ENCODE measurements around the gene EGLN3.
A peak's percentile ranks its signal among the peaks of the same experiment; 100 is the strongest.
"Not testable (repeated sequence)": the region's sequence is repeated elsewhere in the genome, so short reads cannot be mapped to it uniquely, and the experiment has no call there.

The EGLN3 gene

GRCh38 chr14:33950320-33951182 is at the start of gene EGLN3:
TSS of gene EGLN3 (minus strand) at chr14:33951074. CDS start at chr14:33950752, 322 bp downstream.
- peak; percentile 73 for DNase-seq

GRCh38 chr14:34000396-34000795 is 49.5 kb upstream of the EGLN3 start:
- DNase-seq, result no peak

DNA sequence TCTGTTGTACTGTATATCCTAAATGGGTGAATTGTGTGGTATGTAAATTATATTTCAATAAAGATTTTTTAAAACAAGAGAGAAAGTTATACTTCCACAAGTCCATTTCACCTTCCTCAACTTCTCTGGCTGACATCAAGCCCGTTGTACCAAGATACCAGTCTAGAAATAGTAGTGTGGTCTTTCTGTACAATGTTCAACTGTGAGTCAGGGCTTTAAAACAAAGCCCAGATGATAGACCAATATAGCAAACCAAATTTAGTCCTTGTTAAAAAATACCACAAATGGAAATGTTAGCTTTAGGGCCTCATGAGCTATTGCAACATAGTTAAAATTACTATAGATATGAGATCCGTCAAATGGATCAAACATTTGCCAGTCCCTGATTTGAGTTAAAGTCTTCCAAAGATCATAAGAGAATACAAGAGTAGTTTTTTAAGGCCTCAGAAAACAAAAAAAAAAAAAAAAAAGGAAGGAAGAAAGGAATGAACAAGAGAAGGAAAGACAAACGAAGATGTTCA is 49.0 kb upstream of the EGLN3 start:
- DNase-seq, result no peak

DNA sequence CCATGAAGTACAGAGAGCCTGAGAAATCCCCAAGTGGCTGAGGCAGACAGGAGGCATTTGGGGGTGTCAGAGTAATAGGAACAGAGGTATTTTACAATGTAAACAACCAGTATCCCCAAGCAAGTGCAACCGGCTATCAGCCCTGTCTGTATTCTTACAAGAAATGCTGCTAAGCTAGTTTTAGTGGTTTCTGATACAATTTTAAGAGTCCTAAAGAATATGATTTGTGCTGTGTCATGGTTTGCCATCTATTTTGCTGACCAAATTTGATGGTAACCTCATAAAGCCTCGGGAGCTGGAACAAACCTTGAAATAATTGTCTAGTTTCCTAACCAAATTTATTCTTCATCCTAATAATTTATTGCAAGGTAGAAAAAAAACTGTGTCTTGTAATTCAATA is 46.7 kb upstream of the EGLN3 start:
- DNase-seq, result no peak

- DNase-seq, result no peak
Observed at GRCh38 chr14:33996462-33996861, 45.6 kb upstream of the EGLN3 start.

GRCh38 chr14:33993246-33993645 is 42.4 kb upstream of the EGLN3 start:
- no peak for DNase-seq

DNA sequence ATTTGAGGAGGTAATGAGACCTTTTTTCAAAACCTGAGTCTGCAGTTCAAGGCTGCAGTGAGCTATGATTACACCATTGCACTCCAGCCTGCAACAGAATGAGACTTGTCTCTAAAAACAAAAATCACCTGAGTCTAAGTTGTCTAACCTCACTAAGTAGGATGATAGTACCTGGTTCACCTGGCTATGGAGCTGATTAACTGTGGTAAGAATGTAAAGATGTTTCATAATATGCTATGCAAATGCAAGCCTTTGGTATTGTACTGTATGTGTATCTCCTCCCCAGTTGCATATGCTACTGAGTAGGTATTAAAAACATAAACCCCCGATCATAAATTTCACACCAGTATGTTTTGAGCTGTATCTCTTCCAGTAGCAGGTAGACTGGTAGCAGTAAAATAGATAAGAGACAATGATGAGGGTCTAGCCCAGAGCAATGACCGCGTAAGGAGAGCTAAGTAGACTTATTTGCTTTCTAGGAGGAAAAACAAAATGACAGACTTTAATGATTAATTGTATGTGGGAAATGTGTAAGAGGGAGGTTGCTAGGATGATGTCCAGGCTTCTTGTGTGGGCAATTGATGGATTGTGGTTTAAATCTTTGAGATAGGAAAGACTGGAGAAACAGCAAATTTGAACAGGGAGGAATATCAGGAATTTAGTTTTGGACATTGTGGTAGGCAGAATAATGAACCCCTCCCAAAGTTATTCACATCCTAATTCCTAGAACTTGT is 41.6 kb upstream of the EGLN3 start:
- DNase-seq, result no peak

DNA sequence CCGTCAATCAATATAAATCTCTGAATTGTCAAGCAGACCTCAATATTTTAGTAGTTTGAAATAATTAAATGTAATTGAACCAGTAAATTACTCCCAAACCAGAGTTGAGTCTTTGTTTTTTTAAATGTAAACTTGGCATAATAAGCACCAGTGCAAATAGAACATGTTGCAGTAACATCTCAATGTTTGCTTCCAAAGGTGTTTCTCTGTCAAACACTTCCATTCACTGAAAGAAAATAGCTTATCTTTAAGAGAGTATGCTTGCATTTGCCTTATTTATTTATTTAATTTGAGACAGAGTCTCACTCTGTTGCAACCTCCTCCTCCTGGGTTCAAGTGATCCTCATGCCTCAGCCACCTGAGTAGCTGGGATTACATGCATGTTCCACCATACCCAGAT is 39.9 kb upstream of the EGLN3 start:
- no peak for DNase-seq

DNA sequence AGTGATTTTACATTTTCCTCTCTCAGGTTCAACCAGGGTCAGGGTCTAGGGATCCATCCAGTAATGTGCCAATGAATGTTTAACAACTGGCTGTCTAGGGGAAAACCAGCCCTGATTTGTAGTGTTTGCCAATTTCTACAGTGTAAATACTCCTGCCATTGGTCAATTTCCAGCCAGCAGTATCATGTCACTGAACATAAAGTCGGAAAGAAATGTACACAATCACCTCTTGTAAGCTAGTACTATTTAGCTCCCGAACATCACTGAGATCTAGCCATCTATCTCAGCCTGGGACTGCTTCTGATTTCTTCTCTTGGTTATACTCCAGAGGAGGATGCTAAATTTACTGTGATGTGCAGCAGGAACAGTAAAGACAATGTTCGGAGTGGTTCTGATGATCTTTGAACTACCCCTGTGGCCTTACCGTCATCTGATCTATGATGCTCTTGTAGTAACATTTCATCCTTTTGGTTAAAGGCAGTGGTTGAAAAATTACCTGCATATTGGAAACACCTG is 36.7 kb upstream of the EGLN3 start:
- no peak for DNase-seq

- no peak for DNase-seq
Observed at GRCh38 chr14:33986804-33987203, 35.9 kb upstream of the EGLN3 start.

DNA sequence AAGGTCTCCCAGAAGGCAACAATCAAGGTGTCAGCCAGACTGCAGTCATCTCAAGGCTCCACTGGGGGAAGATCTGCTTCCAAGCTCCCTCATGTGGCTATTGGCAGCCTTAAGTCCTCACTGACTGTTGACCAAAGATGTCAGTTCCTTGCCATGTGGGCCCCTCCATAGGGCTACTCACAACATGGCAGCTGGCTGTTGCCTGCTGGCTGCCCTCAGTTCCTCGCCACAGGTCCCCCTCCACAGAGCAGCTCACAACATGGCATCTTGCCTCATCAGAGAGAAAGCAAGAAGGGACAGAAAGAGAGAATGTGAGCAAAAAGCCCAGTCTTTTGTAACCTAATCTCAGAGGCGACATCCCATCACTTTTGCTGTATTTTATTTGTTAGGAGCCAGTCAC is 34.4 kb upstream of the EGLN3 start:
- no peak for DNase-seq

DNA sequence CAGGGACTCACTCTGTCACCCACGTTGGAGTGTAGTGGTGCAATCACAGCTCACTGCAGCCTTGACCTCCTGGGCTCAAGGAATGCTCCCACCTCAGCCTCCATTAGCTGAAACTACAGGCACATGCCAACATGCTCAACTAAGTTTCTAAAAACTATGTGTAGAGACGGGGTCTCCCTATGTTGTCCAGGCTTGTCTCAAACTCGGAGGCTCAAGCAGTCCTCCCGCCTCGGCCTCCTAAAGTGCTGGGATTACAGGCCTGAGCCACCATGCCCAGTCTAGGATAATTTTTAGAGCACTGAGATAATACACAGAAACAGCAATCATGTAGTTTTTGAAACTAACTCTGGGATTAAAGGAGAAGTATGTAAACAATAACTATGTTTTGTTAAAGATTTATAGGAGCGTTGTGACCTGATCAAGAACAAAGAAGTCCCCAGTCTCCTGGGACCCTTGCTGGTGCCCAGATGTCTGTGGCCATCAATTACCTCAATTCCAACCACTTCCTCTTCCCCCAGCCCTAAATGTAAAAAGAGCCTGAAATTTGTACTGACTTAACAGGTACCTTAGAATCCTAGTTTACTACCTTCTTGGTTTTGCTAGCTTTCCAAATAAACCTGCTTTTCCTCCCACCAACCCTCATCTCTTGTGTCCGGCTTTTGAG is 28.9 kb upstream of the EGLN3 start:
- no peak for DNase-seq

DNA sequence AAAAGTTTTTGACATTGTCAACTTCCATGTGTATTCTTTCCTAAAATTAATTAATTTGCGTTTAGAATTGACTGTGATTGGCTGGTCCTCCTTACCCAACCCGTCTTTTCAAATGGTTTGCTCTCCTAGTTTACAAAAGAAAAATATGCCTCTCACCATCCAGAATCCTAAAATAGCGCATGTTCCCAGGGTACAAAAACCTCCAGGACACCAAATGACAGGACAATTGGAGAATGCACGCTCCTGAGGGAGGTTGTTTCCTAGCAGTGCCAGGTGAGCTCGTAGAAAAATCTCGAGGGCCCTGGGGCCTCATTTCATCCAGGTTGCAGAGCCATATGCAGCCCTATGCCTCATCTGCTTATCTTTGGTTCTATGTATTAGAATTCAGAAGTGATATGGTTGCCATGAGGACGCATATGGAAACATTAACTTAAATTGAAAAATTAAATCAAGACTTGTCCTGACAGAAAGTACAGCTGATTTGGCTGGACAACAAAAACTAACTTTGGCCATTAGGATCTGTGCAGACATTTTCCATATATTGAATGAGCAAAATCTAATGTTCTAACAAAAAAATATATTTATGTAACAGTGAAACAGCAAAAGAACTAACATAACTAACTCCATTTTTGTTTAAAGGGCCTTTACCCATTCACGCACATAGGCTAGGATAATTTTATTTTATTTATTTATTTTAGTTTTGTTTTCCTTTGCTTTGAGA is 28.2 kb upstream of the EGLN3 start:
- no peak for DNase-seq

DNA sequence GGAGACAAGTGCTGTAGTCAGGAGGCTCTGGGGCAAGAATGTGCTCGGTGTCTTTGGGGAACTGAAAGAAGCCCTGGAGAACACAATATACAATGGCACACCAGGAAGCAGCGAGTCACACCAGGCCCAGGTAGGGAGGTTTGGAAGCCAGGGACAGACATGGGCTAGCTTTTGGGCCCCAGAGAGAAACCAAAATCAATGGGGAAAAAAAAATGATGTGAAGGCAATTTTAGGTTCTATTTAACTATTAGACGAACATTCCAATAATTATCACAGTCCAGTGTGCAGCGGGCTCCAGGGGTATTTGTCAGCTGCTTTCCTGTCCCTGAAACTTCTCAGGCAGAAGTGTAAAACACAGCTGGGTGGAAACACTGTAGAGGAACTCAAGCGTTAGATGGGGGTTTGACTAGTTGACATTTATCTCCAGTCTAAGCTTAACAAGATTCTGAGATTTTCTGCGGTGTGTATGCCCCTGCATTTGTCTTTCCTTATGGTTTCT is 21.8 kb upstream of the EGLN3 start:
- DNase-seq, result no peak

DNA sequence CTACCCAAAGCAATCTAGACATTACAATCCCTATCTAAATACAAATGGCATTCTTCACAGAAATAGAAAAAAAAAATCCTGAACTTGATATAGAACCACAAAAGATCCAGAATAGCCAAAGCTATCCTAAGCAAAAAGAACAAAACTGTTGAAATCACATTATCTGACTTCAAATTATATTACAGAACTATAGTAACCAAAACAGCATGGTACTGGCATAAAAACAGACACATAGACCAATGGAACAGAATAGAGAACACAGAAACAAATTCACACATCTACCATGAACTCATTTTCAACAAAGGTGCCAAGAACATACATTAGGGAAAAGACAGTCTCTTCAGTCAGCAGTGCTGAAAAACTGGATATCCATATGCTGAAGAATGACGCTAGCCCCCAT is 19.0 kb upstream of the EGLN3 start:
- DNase-seq, result not testable (repeated sequence)

DNA sequence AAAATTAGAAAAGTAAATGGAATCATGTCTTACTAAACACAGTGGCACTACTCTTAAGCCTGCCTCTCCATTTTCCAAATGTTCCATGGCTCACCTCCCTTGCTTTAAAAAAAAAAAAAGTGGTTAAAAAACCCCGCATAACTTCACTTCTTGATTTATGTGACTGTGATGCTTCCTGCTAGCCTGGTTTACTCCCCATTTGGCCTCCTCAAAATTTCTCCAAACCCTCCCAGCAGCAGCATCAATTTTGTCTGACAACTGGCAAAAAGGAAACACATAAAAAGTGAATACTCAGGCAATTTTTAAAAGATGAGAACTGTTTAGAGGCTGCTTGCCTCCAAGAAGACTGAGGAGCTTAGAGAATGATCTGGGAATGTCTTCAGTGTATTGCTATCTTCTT is 17.8 kb upstream of the EGLN3 start:
- no peak for DNase-seq

DNA sequence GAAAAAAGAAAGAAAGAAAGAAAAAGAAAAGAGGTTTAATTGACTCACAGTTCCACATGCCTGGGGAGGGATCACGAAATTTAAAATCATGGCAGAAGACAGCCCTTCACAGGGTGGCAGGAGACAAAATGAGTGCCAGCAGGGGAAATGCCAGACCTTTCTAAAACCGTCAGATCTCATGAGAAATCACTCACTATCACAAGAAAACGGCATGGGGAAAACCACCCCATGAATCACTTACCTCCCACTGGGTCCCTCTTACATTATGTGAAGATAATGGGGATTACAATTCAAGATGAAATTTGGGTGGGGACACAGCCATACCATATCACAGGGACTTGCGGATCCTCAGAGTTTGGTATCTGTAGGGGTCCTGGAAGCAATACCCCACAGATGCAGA is 16.3 kb upstream of the EGLN3 start:
- DNase-seq, result no peak

DNA sequence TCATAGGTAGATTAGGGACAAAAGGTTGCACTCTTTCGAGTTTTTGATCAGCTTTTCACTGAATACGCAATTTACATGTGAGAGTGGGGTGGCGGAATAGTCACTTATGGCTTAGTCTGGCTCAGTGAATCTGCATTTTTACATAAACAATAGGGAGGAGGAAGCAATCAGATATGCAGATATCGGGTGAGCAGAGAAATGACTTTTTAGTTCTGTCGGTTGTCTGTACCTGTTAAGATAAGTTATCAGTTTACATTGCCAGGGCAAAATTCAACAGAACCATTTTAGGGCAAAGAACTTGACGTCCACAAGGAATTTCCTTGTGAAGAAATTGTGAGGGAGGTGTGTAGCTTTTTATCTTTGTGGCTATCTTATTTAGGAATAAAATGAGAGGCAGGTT is 15.4 kb upstream of the EGLN3 start:
- DNase-seq, result no peak

- no peak for DNase-seq
Observed at GRCh38 chr14:33964599-33965317, 13.9 kb upstream of the EGLN3 start.

GRCh38 chr14:33963892-33964291 is 13.0 kb upstream of the EGLN3 start:
- DNase-seq, result no peak

GRCh38 chr14:33962466-33962865 is 11.6 kb upstream of the EGLN3 start:
- not testable (repeated sequence) for DNase-seq

GRCh38 chr14:33962016-33962415 is 11.1 kb upstream of the EGLN3 start:
- DNase-seq, result no peak
